ENCODE results near the gene ARHGAP6.

The ARHGAP6 gene

GRCh38 chrX:11272863-11273262, 392.9 kb downstream of the ARHGAP6 start:
- no peak overlapping the region for H3K27ac ChIP-seq
- TF ChIP-seq ZFX (IDR thresholded peaks at IDR 0.05) = no peak
- TF ChIP-seq, protein P1, sequence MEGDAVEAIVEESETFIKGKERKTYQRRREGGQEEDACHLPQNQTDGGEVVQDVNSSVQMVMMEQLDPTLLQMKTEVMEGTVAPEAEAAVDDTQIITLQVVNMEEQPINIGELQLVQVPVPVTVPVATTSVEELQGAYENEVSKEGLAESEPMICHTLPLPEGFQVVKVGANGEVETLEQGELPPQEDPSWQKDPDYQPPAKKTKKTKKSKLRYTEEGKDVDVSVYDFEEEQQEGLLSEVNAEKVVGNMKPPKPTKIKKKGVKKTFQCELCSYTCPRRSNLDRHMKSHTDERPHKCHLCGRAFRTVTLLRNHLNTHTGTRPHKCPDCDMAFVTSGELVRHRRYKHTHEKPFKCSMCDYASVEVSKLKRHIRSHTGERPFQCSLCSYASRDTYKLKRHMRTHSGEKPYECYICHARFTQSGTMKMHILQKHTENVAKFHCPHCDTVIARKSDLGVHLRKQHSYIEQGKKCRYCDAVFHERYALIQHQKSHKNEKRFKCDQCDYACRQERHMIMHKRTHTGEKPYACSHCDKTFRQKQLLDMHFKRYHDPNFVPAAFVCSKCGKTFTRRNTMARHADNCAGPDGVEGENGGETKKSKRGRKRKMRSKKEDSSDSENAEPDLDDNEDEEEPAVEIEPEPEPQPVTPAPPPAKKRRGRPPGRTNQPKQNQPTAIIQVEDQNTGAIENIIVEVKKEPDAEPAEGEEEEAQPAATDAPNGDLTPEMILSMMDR (conservative IDR thresholded peaks at IDR 0.05) = no peak

DNA sequence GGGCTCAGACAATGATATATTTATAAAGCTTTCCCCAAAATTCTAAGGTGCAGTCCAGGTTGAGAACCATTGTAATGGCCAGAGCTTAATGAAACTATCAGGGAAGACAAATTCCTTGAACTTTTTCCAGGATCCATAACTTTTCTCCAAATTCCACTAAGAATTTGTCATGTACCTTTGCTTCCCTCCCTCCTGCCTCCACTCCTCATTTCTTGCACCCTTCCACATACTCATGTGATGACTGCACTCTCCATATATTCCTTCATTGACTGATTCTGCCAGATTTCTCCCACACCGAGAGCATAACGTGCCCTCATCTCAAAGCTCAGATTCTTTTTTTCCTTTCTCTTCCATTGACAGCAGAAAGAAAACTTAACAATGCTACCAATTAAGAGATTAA, 393.4 kb downstream of the ARHGAP6 start:
- no peak overlapping the region for H3K27ac ChIP-seq
- TF ChIP-seq, protein P1 (conservative IDR thresholded peaks at IDR 0.05) = no peak
- TF ChIP-seq ZFX (IDR thresholded peaks at IDR 0.05) = no peak

- no peak overlapping the region for H3K27ac ChIP-seq
- TF ChIP-seq, protein P1 (conservative IDR thresholded peaks at IDR 0.05) = no peak
- TF ChIP-seq ZFX (IDR thresholded peaks at IDR 0.05) = no peak
Observed at GRCh38 chrX:11269996-11270395, 395.7 kb downstream of the ARHGAP6 start.

- H3K27ac ChIP-seq = no peak overlapping the region
- TF ChIP-seq, protein P1 (conservative IDR thresholded peaks at IDR 0.05) = no peak
- no peak for TF ChIP-seq ZFX (IDR thresholded peaks at IDR 0.05)
Observed at GRCh38 chrX:11269006-11269405, 396.7 kb downstream of the ARHGAP6 start.

DNA sequence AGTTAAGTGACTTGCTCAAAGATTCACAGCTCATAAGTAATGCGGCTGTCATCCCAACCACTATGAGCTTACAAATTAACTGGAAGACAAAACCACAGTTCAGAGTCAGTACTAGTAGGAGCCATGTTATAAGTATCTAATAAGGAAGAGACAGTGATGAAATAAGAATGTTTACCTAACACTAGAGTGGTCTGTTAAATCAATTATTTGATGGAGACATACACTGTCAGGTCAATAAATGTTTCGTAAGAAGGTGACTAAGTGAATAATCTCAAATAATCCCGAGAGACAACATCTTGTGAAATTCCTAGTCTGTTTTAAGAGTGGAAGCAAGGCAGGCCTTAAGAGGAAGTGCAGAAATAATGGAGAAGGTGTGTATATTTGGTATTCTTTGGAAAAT, 398.3 kb downstream of the ARHGAP6 start:
- TF ChIP-seq, protein P1 (conservative IDR thresholded peaks at IDR 0.05) = no peak
- TF ChIP-seq ZFX (IDR thresholded peaks at IDR 0.05) = no peak
- H3K27ac ChIP-seq = no peak overlapping the region

DNA sequence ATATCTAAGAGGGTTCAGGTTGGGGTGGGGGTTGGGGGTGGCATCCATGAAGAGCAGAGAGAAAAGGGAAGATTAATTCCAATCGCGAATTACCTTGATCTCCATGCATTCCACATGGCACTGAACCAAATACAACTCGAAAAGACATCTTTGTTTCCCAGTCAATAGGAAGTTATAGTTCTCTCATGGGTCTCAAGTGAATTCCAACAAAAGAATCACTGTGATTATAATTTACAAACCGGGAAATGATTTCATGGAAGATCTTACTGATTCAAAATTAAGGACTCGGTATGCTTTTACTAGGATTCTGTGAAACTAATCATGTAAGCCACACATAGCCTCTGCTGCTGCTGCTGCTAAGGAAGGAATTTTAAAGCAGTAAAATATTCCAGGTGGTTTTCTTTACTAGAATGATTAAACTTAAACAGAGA, 399.1 kb downstream of the ARHGAP6 start:
- H3K27ac ChIP-seq = no peak overlapping the region
- TF ChIP-seq, protein P1 (conservative IDR thresholded peaks at IDR 0.05) = no peak
- TF ChIP-seq ZFX (IDR thresholded peaks at IDR 0.05) = no peak

DNA sequence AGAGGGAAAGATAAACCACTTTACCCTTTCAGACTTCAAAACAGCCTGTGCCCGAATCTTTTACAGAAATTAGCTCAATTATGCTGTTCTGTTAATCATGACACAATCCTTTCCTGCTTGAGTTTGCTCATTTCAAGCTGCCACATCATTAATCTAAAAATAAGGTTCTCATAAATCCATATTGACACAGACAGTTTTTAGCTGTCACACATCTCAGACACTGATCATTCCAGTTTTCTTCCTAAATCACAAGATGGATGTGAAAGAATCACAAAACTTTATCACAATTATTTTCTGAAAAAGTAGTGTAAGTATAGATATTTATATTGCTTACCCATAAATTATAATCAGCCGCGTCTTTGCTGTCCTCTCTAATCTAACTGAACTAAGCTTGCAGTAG, 400.4 kb downstream of the ARHGAP6 start:
- no peak for TF ChIP-seq ZFX (IDR thresholded peaks at IDR 0.05)
- TF ChIP-seq, protein P1 (conservative IDR thresholded peaks at IDR 0.05) = no peak
- H3K27ac ChIP-seq = no peak overlapping the region

Measured in C4-2B (cell line).